Erythroblast (primary cell): ENCODE measurements around the gene SNRPA.

ENCODE experiments used
- GATA1 ChIP-seq: IDR thresholded peaks from 2 replicates; pipeline ENCODE4 v1.6.1; 2011; ENCODE audit warnings: low read depth, mild to moderate bottlenecking, control low read depth, low read length, moderate library complexity
- POLR2A ChIP-seq: IDR thresholded peaks from 2 replicates; pipeline ENCODE4 v1.6.1; 2011; ENCODE audit warnings: mild to moderate bottlenecking, low read length

DNA sequence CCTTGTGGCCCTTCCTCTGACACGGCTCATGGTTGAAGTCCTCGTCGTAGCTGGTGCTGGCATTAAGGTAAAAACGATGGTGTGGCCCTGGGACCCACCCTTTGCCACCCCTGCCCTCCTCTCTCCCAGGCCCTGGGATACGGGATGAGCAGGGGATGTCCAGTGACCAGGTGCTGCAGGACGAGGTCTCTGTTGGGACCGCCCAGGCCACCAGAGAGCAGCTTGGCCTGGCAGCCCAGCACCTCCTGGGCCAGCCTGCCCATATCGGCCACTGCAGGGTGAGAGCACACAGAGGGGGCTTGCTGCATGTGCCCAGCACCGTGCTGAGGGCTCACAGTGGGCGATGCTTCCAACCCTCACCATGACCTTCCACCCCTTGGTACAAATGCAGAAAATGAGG, 7.1 kb upstream of the SNRPA start:
- TF ChIP-seq POLR2A (no peak), GATA1 (no peak)
